CD4-positive, alpha-beta T cell treated with Interleukin-10 for 1 hour (primary cell): ENCODE measurements around the gene HEPACAM2.

Experiments used
- DNase-seq: peaks from one replicate; pipeline ENCODE4 v3.0.0-alpha.2; 2020

HEPACAM2 gene

GRCh38 chr7:93146036-93146435 is 80.2 kb downstream of the HEPACAM2 start:
- DNase-seq: no peak

DNA sequence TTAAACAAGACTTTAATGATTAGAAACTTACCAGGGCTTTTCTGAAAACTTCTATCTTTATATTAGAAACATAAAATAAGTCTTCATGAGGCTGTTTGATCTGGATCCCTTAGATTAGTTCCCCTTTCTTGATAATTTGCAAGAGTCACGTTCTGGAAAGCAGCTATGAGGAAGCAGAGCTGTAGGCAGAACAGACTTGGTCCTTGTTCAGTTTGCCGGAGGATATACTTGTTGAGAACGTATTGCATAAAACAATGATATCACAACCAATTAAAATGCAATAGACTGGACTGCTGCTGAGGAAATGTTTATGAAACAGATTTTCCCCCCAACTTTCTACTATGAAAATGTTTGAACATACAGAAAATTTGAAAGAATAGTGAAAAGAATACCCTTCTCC is 80.9 kb downstream of the HEPACAM2 start:
- no peak for DNase-seq

DNA sequence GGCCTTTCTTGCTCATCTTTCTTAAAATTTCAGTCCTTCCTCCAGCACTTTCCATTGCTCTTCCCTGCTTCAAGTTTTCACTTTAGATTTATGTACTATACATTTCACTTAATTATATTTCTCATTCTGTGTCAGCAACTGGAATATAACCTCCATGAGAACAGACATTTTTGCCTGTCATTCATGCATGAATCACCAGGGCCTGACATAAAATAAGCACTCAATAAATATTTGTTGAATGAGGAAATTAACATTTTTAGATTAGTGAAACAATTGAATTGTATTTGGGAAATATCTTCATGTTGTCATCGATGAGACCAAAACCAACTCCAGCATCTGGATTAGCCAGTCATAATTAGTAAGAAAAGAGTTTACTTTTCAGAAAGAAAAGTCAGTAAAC is 84.1 kb downstream of the HEPACAM2 start:
- no peak for DNase-seq

GRCh38 chr7:93140582-93141191 is 85.6 kb downstream of the HEPACAM2 start:
- no peak for DNase-seq

DNA sequence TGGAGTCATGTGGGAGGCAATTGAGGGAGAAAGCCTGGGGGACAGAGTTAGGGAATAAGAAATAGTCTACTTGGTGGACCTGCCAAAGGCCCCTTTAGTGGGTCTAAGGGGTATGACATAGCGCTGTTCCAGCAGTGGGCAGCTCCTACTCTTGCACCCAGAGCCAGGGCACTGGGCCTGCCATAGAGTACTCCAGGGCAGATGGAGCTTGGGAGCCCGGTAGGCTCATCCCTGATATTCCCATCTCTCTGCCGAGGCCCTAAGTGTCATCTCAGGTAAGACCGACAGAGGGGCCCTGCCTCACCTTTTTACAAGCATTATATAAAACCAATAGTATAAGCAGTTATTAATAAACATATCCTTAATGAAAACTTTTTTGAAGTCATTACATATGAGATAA is 87.7 kb downstream of the HEPACAM2 start:
- DNase-seq: no peak
